K562 (cell line): Measurements from ENCODE around the gene ARHGAP26.

Experiments used
- CTCF ChIP-seq, 3 experiments: IDR thresholded peaks in 2 of 3; conservative IDR thresholded peaks in 1 of 3; 2 replicates each; pipeline ENCODE4 v1.5.1; 2011 to 2012; ENCODE audit warnings: low read length in 3 of 3, mild to moderate bottlenecking in 3 of 3, control low read depth in 2 of 3, improper control_type of control experiment in 1 of 3, inconsistent platforms in 1 of 3, low read depth in 1 of 3, mixed read lengths in 1 of 3, moderate library complexity in 1 of 3; ENCODE audit not compliant: insufficient read depth in 2 of 3
- KLF1 ChIP-seq: fragments of 450-650 bp; IDR thresholded peaks from 2 replicates; pipeline ENCODE4 v1.6.1; 2016; ENCODE audit warnings: missing genetic modification characterization, missing compliant biosample characterization
- NR1H2 ChIP-seq: sonication (generic); formaldehyde crosslinking; IDR thresholded peaks from 2 replicates; pipeline ENCODE4 v1.4.0; 2020; ENCODE audit warnings: mild to moderate bottlenecking, missing genetic modification reagents

- TF ChIP-seq CTCF (IDR thresholded peaks at IDR 0.05 in 2 of 3, conservative IDR thresholded peaks at IDR 0.05 in 1 of 3; ENCODE audit: insufficient read depth in 2 of 3, low read depth in 1 of 3, low read length in 3 of 3) (no peak), NR1H2 (CRISPR knock-in tag) (no peak), KLF1 (tag) (no peak)
These were observed 93.7 kb downstream of the ARHGAP26 start for GRCh38 chr5:142863856-142864255.
